HepG2 (cell line): ENCODE data around the gene CDH23. TPM values are rescaled to one million over a fixed set of nuclear protein-coding genes. Genes with fewer than 3 reads are reported as not detected.

ENCODE experiments used
- ATAC-seq: fragments of 200-7000 bp; cut with Tn5 transposase; 3 replicates; pipeline ENCODE4 v1.9.1; 2020; ENCODE audit warnings: mild to moderate bottlenecking, moderate library complexity
- BruUV-seq: library from RNA; stranded (reverse); fragments of 400-500 nt; replicated peaks from 2 replicates; lab custom pipeline; 2021; lab: Mats Ljungman, UMichigan
- CTCF ChIA-PET: fragments of 300-600 bp; formaldehyde crosslinking; extraction: SDS; loops from one replicate; lab custom pipeline; 2021; ENCODE audit warnings: low total read pairs, inconsistent platforms, low intra/inter-chr PET ratio; lab: Yijun Ruan, JAX
- POLR2A ChIA-PET: fragments of 350-600 bp; sonication (Branson Sonifier 250); formaldehyde crosslinking; loops from one replicate; lab custom pipeline; 2020; ENCODE audit warnings: antibody characterized with exemption, inconsistent platforms; lab: Yijun Ruan, JAX
- DNase-seq: peaks from one replicate; pipeline ENCODE4 v3.0.0-alpha.2; 2015; ENCODE audit warnings: low spot score
- FAIRE-seq: peaks from 3 replicates; lab custom pipeline; 2011; peaks lifted over from hg19 to GRCh38; lab: Jason Lieb, UNC
- H2AFZ ChIP-seq: one replicate; pipeline ENCODE4 v1.6.1; 2011; ENCODE audit warnings: low read length, inconsistent platforms
- H3K27ac ChIP-seq: fragments of 300-600 bp; 3 replicates; pipeline ENCODE4 v1.8.0; 2011; ENCODE audit warnings: mixed run types, mild to moderate bottlenecking, mixed read lengths, low read length, inconsistent platforms; ENCODE audit not compliant: insufficient read depth; ENCODE audit errors: extremely low read length
- H3K27me3 ChIP-seq, 2 experiments: fragments of 200-600 bp in 1 of 2; 2 replicates in 1 of 2; 3 replicates in 1 of 2; pipeline versions ENCODE4 v1.6.0 to v1.8.0; 2011; ENCODE audit warnings: low read length in 2 of 2, mild to moderate bottlenecking in 2 of 2, moderate library complexity in 2 of 2, inconsistent platforms in 1 of 2; ENCODE audit not compliant: insufficient read depth in 2 of 2, control insufficient read depth in 1 of 2
- H3K36me3 ChIP-seq, 2 experiments: fragments of 200-600 bp in 1 of 2; replicated peaks in 1 of 2; 2 replicates in 1 of 2; 3 replicates in 1 of 2; pipeline versions ENCODE4 v1.5.1 to v1.8.0; 2011; ENCODE audit warnings: low read length in 2 of 2, inconsistent platforms in 1 of 2; ENCODE audit not compliant: insufficient read depth in 2 of 2, control insufficient read depth in 1 of 2
- H3K4me1 ChIP-seq: 2 replicates; pipeline ENCODE4 v1.5.1; 2012; ENCODE audit warnings: low read length, inconsistent platforms; ENCODE audit not compliant: insufficient read depth
- H3K4me2 ChIP-seq: 2 replicates; pipeline ENCODE4 v1.6.0; 2011; ENCODE audit warnings: low read depth, low read length, inconsistent platforms
- H3K4me3 ChIP-seq, 3 experiments: fragments of 200-600 bp in 1 of 3; sonication (generic), shearing (Covaris generic) in 1 of 3; replicated peaks in 1 of 3; 2 replicates each; pipeline ENCODE4 v1.5.1; 2011 to 2016; ENCODE audit warnings: low read length in 3 of 3, inconsistent platforms in 2 of 3, low read depth in 2 of 3, mild to moderate bottlenecking in 2 of 3, control low read depth in 1 of 3, mixed read lengths in 1 of 3; ENCODE audit not compliant: insufficient read depth in 1 of 3
- H3K79me2 ChIP-seq: one replicate; pipeline ENCODE4 v1.6.1; 2011; ENCODE audit warnings: low read length, inconsistent platforms; ENCODE audit not compliant: insufficient read depth
- H3K9ac ChIP-seq: 2 replicates; pipeline ENCODE4 v1.6.0; 2011; ENCODE audit warnings: mild to moderate bottlenecking, low read depth, low read length, inconsistent platforms; ENCODE audit not compliant: insufficient read depth
- H3K9me3 ChIP-seq: 2 replicates; pipeline ENCODE4 v1.5.1; 2012; ENCODE audit warnings: mild to moderate bottlenecking, low read length
- H4K20me1 ChIP-seq: 2 replicates; pipeline ENCODE4 v1.6.0; 2011; ENCODE audit warnings: inconsistent platforms, mild to moderate bottlenecking, low read length, moderate library complexity; ENCODE audit not compliant: insufficient read depth
- ATF1 ChIP-seq: IDR thresholded peaks from 2 replicates; pipeline ENCODE4 v1.6.1; 2016; ENCODE audit warnings: mild to moderate bottlenecking, control low read depth
- BORCS8-MEF2B ChIP-seq: sonication (generic); formaldehyde crosslinking; IDR thresholded peaks from 2 replicates; pipeline ENCODE4 v1.8.0; 2022; ENCODE audit warnings: mild to moderate bottlenecking, missing genetic modification reagents
- RBM22 ChIP-seq: fragments of 200-400 bp; formaldehyde crosslinking; optimal IDR thresholded peaks from 2 replicates; pipeline ENCODE3; 2017; ENCODE audit warnings: mild to moderate bottlenecking, low read length, moderate library complexity
- ZNF660 ChIP-seq: sonication (generic); formaldehyde crosslinking; IDR thresholded peaks from 2 replicates; pipeline ENCODE4 v1.5.1; 2020; ENCODE audit warnings: mild to moderate bottlenecking, low read depth, missing genetic modification reagents, borderline replicate concordance
- ZNF879 ChIP-seq: sonication (generic); formaldehyde crosslinking; IDR thresholded peaks from 2 replicates; pipeline ENCODE4 v1.8.1; 2023; ENCODE audit warnings: missing genetic modification reagents
- WGBS: methylation state at CpG from one replicate; pipeline ENCODE4 v1.1.6; 2017; ENCODE audit warnings: low lambda C conversion rate; 5-methylcytosine and 5-hydroxymethylcytosine counted together
- in situ Hi-C: cut with HindIII; loops from 2 replicates; pipeline ENCODE4 v1.10.0; 2017; ENCODE audit warnings: low pct_unique_long_range_greater_than_20kb; ENCODE audit not compliant: extremely low pct_ligation_motif_present
- intact Hi-C: fragments of 100-400 bp; cut with micrococcal nuclease; formaldehyde crosslinking; loops from one replicate; pipeline ENCODE4 v1.10.0; 2022; ENCODE audit not compliant: unreplicated experiment
- polyA plus RNA-seq, 8 experiments: library from polyadenylated mRNA; depleted of rRNA in 3 of 8; stranded (reverse) in 7 of 8; unstranded in 1 of 8; fragments of >200 nt; fragmentation: Illumina TruSeq in 4 of 8; extraction: Trizol in 4 of 8; gene quantifications; 2 replicates each; pipeline versions ENCODE4 v1.2.1 to v1.2.3, GENCODE V29; 2011 to 2016; ENCODE audit warnings: low read depth in 4 of 8, missing spikeins in 1 of 8, mixed read lengths in 1 of 8; ENCODE audit not compliant: insufficient read depth in 1 of 8
- total RNA-seq, 5 experiments: library from RNA; depleted of rRNA; stranded (reverse); fragments of >200 nt; fragmentation: Illumina TruSeq; extraction: Trizol; gene quantifications; 2 replicates each; pipeline ENCODE4 v1.2.3, GENCODE V29; 2016; ENCODE audit warnings: low read depth in 1 of 5
- TF ChIP-seq, protein P1 (sequence below): sonication (generic); formaldehyde crosslinking; IDR thresholded peaks from 2 replicates; pipeline ENCODE4 v1.4.0; 2020; ENCODE audit warnings: low read depth, missing genetic modification reagents
- TF ChIP-seq, protein P2 (sequence below): sonication (generic); formaldehyde crosslinking; IDR thresholded peaks from 2 replicates; pipeline ENCODE4 v1.5.1; 2020; ENCODE audit warnings: missing genetic modification reagents, mild to moderate bottlenecking, borderline replicate concordance

CDH23 gene
- total and polyA plus RNA-seq, 2 of the 13 experiments (the other 11 are each of a cell fraction or from before 2014, with no cell fraction given) = 0.13 TPM; not detected in 1

DNA sequence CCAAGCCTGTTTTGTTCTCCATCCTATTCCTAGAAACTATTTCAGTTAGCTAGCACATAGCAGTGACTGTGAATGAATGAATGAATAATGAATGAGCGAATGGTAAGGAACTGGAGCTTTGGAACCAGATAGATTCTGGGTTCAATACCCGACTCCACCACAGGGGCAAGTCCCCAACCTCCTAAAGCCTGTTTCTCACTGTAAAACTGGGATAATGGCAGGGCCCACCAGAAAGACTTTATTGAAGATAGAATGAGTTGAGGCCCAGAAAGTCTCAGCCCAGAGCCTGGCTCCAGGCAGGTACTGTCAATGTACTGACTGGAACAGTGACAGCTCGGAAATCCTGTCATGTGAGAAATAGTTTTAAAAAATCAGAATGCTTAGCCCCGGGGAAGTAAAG lies 1.1 kb upstream of the CDH23 start:
- Histone ChIP-seq H3K27me3 (peaks cover 9 to 52% of the 10 kb centered on the region in 2 experiments; a peak in 4 of 5 replicates), H3K27ac (no peak overlapping the region), H2AFZ (no peak overlapping the region), H3K9ac (no peak overlapping the region), H3K79me2 (no peaks in the 10 kb centered on the region), H3K36me3 (no peaks in the 10 kb centered on the region), H3K4me1 (peaks cover 19% of the 10 kb centered on the region), H3K4me2 (no peak overlapping the region), H4K20me1 (no peaks in the 10 kb centered on the region), H3K9me3 (no peaks in the 10 kb centered on the region), H3K4me3 (no peak overlapping the region)
- CTCF ChIA-PET = no interaction called here
- intact Hi-C loops = no loop called here
- WGBS = 51% methylated on average over 4 of the region's 4 CpGs
- TF ChIP-seq BORCS8-MEF2B (CRISPR knock-in tag) = no peak
- no peak for TF ChIP-seq RBM22
- no peak for TF ChIP-seq ZNF879 (CRISPR knock-in tag)
- TF ChIP-seq ZNF660 (CRISPR knock-in tag) = no peak
- TF ChIP-seq, protein P1, sequence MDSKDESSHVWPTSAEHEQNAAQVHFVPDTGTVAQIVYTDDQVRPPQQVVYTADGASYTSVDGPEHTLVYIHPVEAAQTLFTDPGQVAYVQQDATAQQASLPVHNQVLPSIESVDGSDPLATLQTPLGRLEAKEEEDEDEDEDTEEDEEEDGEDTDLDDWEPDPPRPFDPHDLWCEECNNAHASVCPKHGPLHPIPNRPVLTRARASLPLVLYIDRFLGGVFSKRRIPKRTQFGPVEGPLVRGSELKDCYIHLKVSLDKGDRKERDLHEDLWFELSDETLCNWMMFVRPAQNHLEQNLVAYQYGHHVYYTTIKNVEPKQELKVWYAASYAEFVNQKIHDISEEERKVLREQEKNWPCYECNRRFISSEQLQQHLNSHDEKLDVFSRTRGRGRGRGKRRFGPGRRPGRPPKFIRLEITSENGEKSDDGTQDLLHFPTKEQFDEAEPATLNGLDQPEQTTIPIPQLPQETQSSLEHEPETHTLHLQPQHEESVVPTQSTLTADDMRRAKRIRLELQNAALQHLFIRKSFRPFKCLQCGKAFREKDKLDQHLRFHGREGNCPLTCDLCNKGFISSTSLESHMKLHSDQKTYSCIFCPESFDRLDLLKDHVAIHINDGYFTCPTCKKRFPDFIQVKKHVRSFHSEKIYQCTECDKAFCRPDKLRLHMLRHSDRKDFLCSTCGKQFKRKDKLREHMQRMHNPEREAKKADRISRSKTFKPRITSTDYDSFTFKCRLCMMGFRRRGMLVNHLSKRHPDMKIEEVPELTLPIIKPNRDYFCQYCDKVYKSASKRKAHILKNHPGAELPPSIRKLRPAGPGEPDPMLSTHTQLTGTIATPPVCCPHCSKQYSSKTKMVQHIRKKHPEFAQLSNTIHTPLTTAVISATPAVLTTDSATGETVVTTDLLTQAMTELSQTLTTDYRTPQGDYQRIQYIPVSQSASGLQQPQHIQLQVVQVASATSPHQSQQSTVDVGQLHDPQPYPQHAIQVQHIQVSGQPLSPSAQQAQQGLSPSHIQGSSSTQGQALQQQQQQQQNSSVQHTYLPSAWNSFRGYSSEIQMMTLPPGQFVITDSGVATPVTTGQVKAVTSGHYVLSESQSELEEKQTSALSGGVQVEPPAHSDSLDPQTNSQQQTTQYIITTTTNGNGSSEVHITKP (CRISPR knock-in tag) = no peak
- TF ChIP-seq ATF1 = no peak
- TF ChIP-seq, protein P2, sequence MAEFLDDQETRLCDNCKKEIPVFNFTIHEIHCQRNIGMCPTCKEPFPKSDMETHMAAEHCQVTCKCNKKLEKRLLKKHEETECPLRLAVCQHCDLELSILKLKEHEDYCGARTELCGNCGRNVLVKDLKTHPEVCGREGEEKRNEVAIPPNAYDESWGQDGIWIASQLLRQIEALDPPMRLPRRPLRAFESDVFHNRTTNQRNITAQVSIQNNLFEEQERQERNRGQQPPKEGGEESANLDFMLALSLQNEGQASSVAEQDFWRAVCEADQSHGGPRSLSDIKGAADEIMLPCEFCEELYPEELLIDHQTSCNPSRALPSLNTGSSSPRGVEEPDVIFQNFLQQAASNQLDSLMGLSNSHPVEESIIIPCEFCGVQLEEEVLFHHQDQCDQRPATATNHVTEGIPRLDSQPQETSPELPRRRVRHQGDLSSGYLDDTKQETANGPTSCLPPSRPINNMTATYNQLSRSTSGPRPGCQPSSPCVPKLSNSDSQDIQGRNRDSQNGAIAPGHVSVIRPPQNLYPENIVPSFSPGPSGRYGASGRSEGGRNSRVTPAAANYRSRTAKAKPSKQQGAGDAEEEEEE (CRISPR knock-in tag) = no peak
- POLR2A ChIA-PET = no interaction called here
- ATAC-seq = no peak
- FAIRE-seq = no peak
- DNase-seq = no peak
- BruUV-seq = no TSS peak
- in situ Hi-C loops = no loop called here
